Measurements from ENCODE around the gene ZACN.
A peak's percentile ranks its signal among the peaks of the same experiment; 100 is the strongest.
"Not testable (repeated sequence)": the region's sequence is repeated elsewhere in the genome, so short reads cannot be mapped to it uniquely, and the experiment has no call there.

The ZACN gene

GRCh38 chr17:76056882-76057281 is 22.1 kb upstream of the ZACN start:
- no peak for DNase-seq

GRCh38 chr17:76058264-76058663 is 20.7 kb upstream of the ZACN start:
- DNase-seq, result not testable (repeated sequence)

- DNase-seq, result no peak
Measured at GRCh38 chr17:76063875-76064546, 15.0 kb upstream of the ZACN start.

- DNase-seq, result no peak
Measured at GRCh38 chr17:76065775-76066174, 13.2 kb upstream of the ZACN start.

- no peak for DNase-seq
Measured at GRCh38 chr17:76071531-76072147, 7.3 kb upstream of the ZACN start.

GRCh38 chr17:76072148-76072858 is 6.7 kb upstream of the ZACN start, which contains the start of gene SRP68:
SRP68 (minus strand) TSS chr17:76072517; CDS start chr17:76072491, 26 bp downstream.
- DNase-seq, result peak; percentile 56

- no peak for DNase-seq
Measured at GRCh38 chr17:76074390-76075363, 4.3 kb upstream of the ZACN start, which contains the start of gene GALR2. GALR2 (plus strand) TSS chr17:76074781; CDS start chr17:76074884, 103 bp downstream.

- DNase-seq, result no peak
Measured at GRCh38 chr17:76075364-76076145, 3.4 kb upstream of the ZACN start.

- no peak for DNase-seq
Measured at GRCh38 chr17:76076146-76076764, 2.7 kb upstream of the ZACN start.

- DNase-seq, result no peak
Measured at GRCh38 chr17:76076765-76077583, 2.0 kb upstream of the ZACN start.

- no peak for DNase-seq
Measured at GRCh38 chr17:76077584-76078110, 1.3 kb upstream of the ZACN start.

GRCh38 chr17:76078370-76078769 is 612 bp upstream of the ZACN start:
- DNase-seq, result not testable (repeated sequence)

GRCh38 chr17:76079535-76079955 is 563 bp downstream of the ZACN start:
- no peak for DNase-seq

- DNase-seq, result no peak
Measured at GRCh38 chr17:76079956-76080767, 1.2 kb downstream of the ZACN start.

- no peak for DNase-seq
Measured at GRCh38 chr17:76080768-76081287, 1.8 kb downstream of the ZACN start.

- no peak for DNase-seq
Measured at GRCh38 chr17:76081295-76082210, 2.6 kb downstream of the ZACN start.

GRCh38 chr17:76082326-76083251 is 3.6 kb downstream of the ZACN start:
- DNase-seq, result no peak
